IPS DF 6.9 (cell line): ENCODE measurements around the gene ERC2.
A peak's percentile ranks its signal among the peaks of the same experiment; 100 is the strongest.

Source experiments
- DNase-seq: peaks from one replicate; pipeline ENCODE4 v3.0.0-alpha.2; 2013; ENCODE audit warnings: low read depth, low spot score
- H3K27ac ChIP-seq: one replicate; pipeline ENCODE4 v1.5.1; 2013; ENCODE audit warnings: low read length, control low read depth
- H3K27me3 ChIP-seq: 2 replicates; pipeline ENCODE4 v1.6.1; 2013; ENCODE audit warnings: mild to moderate bottlenecking, low read length; ENCODE audit not compliant: control insufficient read depth, insufficient read depth
- H3K36me3 ChIP-seq: 2 replicates; pipeline ENCODE4 v1.6.1; 2013; ENCODE audit warnings: low read length; ENCODE audit not compliant: control insufficient read depth, insufficient read depth
- H3K4me1 ChIP-seq: 2 replicates; pipeline ENCODE4 v1.6.1; 2013; ENCODE audit warnings: low read length; ENCODE audit not compliant: control insufficient read depth, insufficient read depth
- H3K4me3 ChIP-seq: 2 replicates; pipeline ENCODE4 v1.5.1; 2013; ENCODE audit warnings: mild to moderate bottlenecking, low read length
- H3K9me3 ChIP-seq: 2 replicates; pipeline ENCODE4 v1.6.1; 2013; ENCODE audit warnings: low read length, inconsistent platforms; ENCODE audit not compliant: control insufficient read depth, insufficient read depth
- WGBS: extraction: QIAGEN DNeasy Blood & Tissue Kit; methylation state at CpG from one replicate; pipeline ENCODE4 v1.1.7; 2013; ENCODE audit warnings: mixed read lengths, missing lambda C conversion rate; ENCODE audit not compliant: insufficient read length, insufficient coverage; 5-methylcytosine and 5-hydroxymethylcytosine counted together

Gene ERC2

DNA sequence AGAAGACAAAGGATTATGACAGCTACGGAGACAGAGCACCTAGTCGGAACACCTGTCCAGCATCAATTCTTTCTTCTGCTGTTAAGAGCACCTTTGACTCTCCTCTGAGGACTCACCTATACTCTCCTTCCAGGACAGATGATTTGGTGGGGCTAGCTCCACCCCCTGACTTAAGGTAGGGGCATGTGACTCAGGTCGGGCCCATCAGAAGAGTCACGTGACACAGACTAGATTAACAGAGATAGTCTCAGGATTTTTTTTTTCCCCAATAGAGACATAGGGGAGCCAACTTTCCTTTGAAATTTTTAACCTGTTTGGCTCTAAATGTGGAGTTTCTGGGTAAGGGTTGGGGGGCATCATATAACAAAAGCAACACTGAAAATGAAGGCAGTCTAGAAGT lies 969.7 kb downstream of the ERC2 start:
- Histone ChIP-seq H3K27ac (no peak overlapping the region), H3K9me3 (no peaks in the 10 kb centered on the region), H3K4me1 (no peaks in the 10 kb centered on the region), H3K4me3 (no peak overlapping the region), H3K36me3 (no peaks in the 10 kb centered on the region), H3K27me3 (peaks cover 1% of the 10 kb centered on the region; the same call in 1 of the 2 replicates)
- WGBS = no CpG with 5 or more reads among the region's 4 CpGs
- no peak for DNase-seq

- H3K4me3 ChIP-seq = no peak overlapping the region
- H3K9me3 ChIP-seq = no peaks in the 10 kb centered on the region
These were observed 971.0 kb downstream of the ERC2 start for GRCh38 chr3:55497250-55497649.

GRCh38 chr3:55494976-55495375 lies 973.3 kb downstream of the ERC2 start:
- Histone ChIP-seq H3K9me3 (no peaks in the 10 kb centered on the region), H3K4me3 (no peak overlapping the region), H3K36me3 (no peaks in the 10 kb centered on the region), H3K4me1 (0 out of 2 replicates have a peak, but pooled peaks cover 2% of the 10 kb centered on the region), H3K27me3 (peaks cover 4% of the 10 kb centered on the region; the same call in 1 of the 2 replicates), H3K27ac (no peak overlapping the region)
- DNase-seq = no peak
- WGBS = no CpG with 5 or more reads among the region's 2 CpGs

More at GRCh38 chr3:55497250-55497649, 971.0 kb downstream of the ERC2 start:
- DNase-seq = no peak
- Histone ChIP-seq H3K4me1 (no peaks in the 10 kb centered on the region), H3K27ac (no peak overlapping the region), H3K36me3 (no peaks in the 10 kb centered on the region), H3K27me3 (peaks cover 1% of the 10 kb centered on the region; the same call in 1 of the 2 replicates)

DNA sequence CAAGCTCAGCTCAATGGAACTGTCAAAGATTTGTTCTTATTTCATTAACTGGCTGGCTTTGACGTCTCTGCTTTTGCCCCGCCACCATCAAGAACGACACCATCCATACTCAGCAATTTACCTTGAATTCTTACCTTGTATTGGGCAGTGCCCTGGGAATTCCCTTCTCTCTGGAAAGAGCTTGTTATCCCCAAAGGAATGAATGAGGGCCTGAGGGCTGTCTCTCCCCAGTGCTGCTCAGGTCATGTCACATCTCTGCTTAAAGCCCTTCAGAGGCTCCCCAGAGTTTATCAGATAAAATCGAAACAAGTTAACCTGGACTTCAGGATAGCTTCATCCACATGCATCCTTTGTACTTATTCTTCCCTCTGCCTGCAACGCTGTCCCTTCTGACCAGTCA lies 975.3 kb downstream of the ERC2 start:
- WGBS = no CpG with 5 or more reads among the region's 5 CpGs
- no peak overlapping the region for H3K27ac ChIP-seq

DNA sequence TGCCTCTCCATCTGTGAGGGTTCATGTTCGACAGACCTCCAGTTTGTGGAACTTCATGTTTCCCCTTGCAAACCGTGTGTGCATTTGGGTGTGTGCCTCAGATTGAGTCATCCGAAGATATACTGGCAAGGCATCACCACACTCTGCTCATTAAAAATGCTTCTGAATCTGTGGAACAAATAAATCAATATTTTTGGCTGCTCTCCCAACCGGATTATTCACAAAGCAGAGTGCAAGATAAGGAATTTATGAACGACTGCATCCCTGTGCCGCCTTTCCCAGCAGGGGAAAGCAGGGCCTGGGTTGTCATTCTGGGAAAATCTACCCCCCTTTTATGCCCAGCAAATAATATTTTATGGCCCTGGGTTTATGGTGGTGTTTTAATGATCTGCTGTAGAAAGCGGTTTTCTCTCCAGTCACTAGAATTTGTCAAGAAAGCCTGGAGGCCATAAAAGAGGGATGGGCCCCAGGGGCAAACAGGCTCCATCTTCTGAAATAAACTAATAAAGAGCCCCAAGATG lies 976.9 kb downstream of the ERC2 start:
- 0 out of 2 replicates have a peak, but pooled peaks cover 2% of the 10 kb centered on the region for H3K4me1 ChIP-seq
- no peaks in the 10 kb centered on the region for H3K36me3 ChIP-seq
- peaks cover 17% of the 10 kb centered on the region for H3K27me3 ChIP-seq
- no peak overlapping the region for H3K4me3 ChIP-seq
- H3K9me3 ChIP-seq = no peaks in the 10 kb centered on the region
- no peak overlapping the region for H3K27ac ChIP-seq
- WGBS = no CpG with 5 or more reads among the region's 7 CpGs
- no peak for DNase-seq

More for the DNA sequence above, 975.3 kb downstream of the ERC2 start:
- 0 out of 2 replicates have a peak, but pooled peaks cover 2% of the 10 kb centered on the region for H3K4me1 ChIP-seq
- H3K9me3 ChIP-seq = no peaks in the 10 kb centered on the region
- peaks cover 13% of the 10 kb centered on the region for H3K27me3 ChIP-seq
- H3K36me3 ChIP-seq = no peaks in the 10 kb centered on the region
- no peak overlapping the region for H3K4me3 ChIP-seq
- no peak for DNase-seq

- Histone ChIP-seq H3K9me3 (no peaks in the 10 kb centered on the region), H3K4me1 (0 out of 2 replicates have a peak, but pooled peaks cover 2% of the 10 kb centered on the region), H3K36me3 (no peaks in the 10 kb centered on the region), H3K27me3 (peaks cover 17% of the 10 kb centered on the region), H3K4me3 (no peak overlapping the region), H3K27ac (no peak overlapping the region)
- no CpG with 5 or more reads among the region's 3 CpGs for WGBS
- DNase-seq = no peak
These were observed 977.9 kb downstream of the ERC2 start for GRCh38 chr3:55490276-55490913.

DNA sequence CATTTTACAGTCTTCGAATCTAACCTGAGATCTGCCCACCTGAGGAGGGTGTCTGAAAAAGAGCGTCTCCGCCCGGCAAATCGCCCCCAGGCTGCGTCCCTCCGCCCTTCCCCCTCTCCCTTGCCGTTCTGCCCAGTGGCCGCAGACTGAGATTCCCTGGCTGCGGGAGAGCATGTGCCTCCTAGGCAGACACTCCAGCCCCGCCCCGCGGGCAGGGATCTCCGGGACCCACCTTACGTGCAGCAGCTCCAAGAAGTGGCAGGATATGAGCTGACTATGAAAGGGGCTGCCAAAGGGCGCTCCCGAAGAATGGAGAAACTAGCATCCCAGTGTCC lies 978.5 kb downstream of the ERC2 start:
- peak overlapping the region; percentile 42; the same call in 1 of the 2 replicates for H3K4me3 ChIP-seq
- H3K4me1 ChIP-seq = 0 out of 2 replicates have a peak, but pooled peaks cover 2% of the 10 kb centered on the region
- H3K9me3 ChIP-seq = no peaks in the 10 kb centered on the region
- H3K36me3 ChIP-seq = no peaks in the 10 kb centered on the region
- no CpG with 5 or more reads among the region's 17 CpGs for WGBS
- no peak overlapping the region for H3K27ac ChIP-seq
- H3K27me3 ChIP-seq = peaks cover 18% of the 10 kb centered on the region
- no peak for DNase-seq

DNA sequence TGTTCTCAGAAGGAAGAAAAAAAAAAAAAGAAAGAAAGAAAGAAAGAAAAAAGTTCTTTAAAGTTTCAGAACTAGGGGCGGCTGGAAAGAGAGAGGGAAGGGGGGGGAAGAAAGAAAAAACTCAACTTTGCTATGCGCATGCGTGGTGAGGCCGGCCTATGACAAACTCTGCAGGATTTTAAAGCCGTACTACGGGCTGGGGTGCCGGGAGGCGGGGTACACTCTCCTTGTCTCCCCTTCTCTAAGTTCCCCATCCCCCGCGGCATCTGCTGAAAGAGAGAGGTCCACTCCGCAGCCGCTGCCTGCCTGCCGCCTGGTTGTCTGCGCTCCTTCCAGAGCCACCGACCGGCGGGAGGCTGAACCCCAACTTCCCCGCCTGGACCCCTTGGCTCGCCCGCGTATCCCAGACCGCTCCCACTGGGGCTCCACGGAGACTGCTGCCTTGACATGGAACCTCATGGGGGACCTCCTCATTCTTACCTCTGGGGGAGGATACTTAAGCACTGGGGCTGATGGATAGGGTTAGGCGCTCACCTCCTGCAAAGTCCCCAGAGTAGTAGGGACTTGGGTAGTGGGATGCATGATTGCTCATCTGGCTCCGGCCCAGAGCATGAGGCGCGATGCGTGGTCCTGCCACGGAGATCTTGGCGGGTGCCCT lies 979.7 kb downstream of the ERC2 start:
- Histone ChIP-seq H3K36me3 (no peaks in the 10 kb centered on the region), H3K4me3 (peak overlapping the region; percentile 43; the same call in 1 of the 2 replicates), H3K27me3 (peaks cover 27% of the 10 kb centered on the region), H3K27ac (no peak overlapping the region), H3K4me1 (0 out of 2 replicates have a peak, but pooled peaks cover 2% of the 10 kb centered on the region), H3K9me3 (no peaks in the 10 kb centered on the region)
- no peak for DNase-seq
- WGBS = no CpG with 5 or more reads among the region's 30 CpGs

- H3K36me3 ChIP-seq = no peaks in the 10 kb centered on the region
- WGBS = no CpG with 5 or more reads among the region's 71 CpGs
- no peak overlapping the region for H3K27ac ChIP-seq
- no peak for DNase-seq
- H3K4me1 ChIP-seq = 0 out of 2 replicates have a peak, but pooled peaks cover 2% of the 10 kb centered on the region
- H3K27me3 ChIP-seq = peaks cover 35% of the 10 kb centered on the region
- no peaks in the 10 kb centered on the region for H3K9me3 ChIP-seq
- H3K4me3 ChIP-seq = peak overlapping the region; percentile 43; the same call in 1 of the 2 replicates
These were observed 980.7 kb downstream of the ERC2 start for GRCh38 chr3:55487381-55488241.

DNA sequence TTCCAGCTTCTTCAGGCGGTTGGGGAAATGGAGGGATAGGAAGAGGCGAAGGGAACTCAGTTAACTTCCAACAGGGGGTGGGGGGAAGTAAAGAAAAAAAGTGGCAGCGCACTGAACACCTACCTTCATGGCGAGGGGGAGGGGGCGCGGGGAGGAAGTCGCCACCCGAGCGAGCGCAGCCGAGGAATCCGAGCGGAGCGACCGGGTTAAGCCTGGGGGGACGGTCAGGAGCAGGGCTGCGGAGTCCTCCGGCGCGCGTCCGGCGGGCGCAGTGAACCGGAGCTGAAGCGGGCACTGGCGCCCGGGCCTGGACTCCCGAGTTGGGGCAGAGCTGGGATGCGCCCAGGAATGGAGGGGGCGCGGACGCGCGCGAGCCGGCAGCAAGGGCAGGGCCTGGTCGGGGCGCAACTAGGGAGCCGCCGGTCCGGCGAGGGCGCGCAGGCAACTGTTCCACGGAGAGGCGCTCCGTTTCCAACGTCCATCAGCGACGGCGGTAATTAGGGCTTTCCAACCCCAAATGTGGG lies 981.3 kb downstream of the ERC2 start, which contains the start of gene WNT5A:
WNT5A (minus strand) TSS at position 450 of the 524 bp plus-strand sequence; CDS start at position 129, 321 bp downstream.
- H3K36me3 ChIP-seq = no peaks in the 10 kb centered on the region
- 0 out of 2 replicates have a peak, but pooled peaks cover 2% of the 10 kb centered on the region for H3K4me1 ChIP-seq
- no peaks in the 10 kb centered on the region for H3K9me3 ChIP-seq
- peaks cover 35% of the 10 kb centered on the region for H3K27me3 ChIP-seq
- H3K4me3 ChIP-seq = peak within 1 kb of the TSS; percentile 43; the same call in 1 of the 2 replicates
- WGBS = no CpG with 5 or more reads among the region's 52 CpGs
- DNase-seq = no peak
- H3K27ac ChIP-seq = no peak within 1 kb of the TSS
